ENCODE measurements around the gene ATP2B3. TPM values are rescaled to one million over a fixed set of nuclear protein-coding genes. Genes with fewer than 3 reads are reported as not detected.
A peak's percentile ranks its signal among the peaks of the same experiment; 100 is the strongest.

The ATP2B3 gene
- polyA plus RNA-seq, 1 donor from 2014 or later, result 5.3 TPM

DNA sequence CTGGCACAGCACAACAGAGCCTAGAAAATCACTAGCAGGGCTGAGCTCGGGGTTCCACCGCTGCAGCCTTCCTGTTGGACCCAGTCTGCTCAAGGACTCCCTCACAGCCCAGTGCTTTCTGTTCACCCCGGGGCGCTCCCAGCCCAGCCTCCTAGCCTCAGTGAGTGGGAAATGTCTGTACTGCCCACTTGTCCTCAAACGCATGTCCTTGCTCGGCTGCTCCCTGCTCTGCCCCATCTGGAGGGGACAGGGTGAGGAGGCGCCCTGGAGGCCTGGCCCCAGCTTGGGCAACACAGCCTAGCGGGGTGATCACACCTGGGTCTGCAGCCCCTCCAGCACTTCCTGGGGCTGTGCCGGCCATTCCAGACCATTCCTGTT lies 93.4 kb downstream of the ATP2B3 start:
- Histone ChIP-seq H3K79me2 (replicated peaks; ENCODE audit: insufficient read depth, low read length) (no peaks in the 10 kb centered on the region), H3K27me3 (ENCODE audit: insufficient read depth, low read depth, low read length) (no peaks in the 10 kb centered on the region), H3K9me2 (ENCODE audit: insufficient read depth, low read length) (no peaks in the 10 kb centered on the region), H2AFZ (ENCODE audit: low read depth, low read length) (peak overlapping the region; percentile 21), H3K4me3 (ENCODE audit: low read length) (peak overlapping the region; percentile 68), H3K36me3 (ENCODE audit: insufficient read depth, low read length) (no peaks in the 10 kb centered on the region), H3K9me3 (ENCODE audit: low read length) (no peaks in the 10 kb centered on the region), H4K20me1 (ENCODE audit: insufficient read depth) (no peaks in the 10 kb centered on the region), H3K27ac (ENCODE audit: low read length) (peak overlapping the region; percentile 62), H3K9ac (ENCODE audit: low read length) (peak overlapping the region; percentile 65), H3K4me2 (ENCODE audit: low read length) (no peak overlapping the region), H3F3A (ENCODE audit: insufficient read depth, low read length, poor library complexity, severe bottlenecking) (no peaks in the 10 kb centered on the region)
- TF ChIP-seq POLR2AphosphoS5 (IDR thresholded peaks at IDR 0.05) (no peak), TAF1 (IDR thresholded peaks at IDR 0.05; ENCODE audit: low read depth) (no peak), EZH2 (IDR thresholded peaks at IDR 0.05; ENCODE audit: borderline replicate concordance, insufficient read depth, low read length, poor library complexity, severe bottlenecking) (no peak), RAD21 (conservative IDR thresholded peaks at IDR 0.05) (no peak)
- TF ChIP-seq, protein P1, sequence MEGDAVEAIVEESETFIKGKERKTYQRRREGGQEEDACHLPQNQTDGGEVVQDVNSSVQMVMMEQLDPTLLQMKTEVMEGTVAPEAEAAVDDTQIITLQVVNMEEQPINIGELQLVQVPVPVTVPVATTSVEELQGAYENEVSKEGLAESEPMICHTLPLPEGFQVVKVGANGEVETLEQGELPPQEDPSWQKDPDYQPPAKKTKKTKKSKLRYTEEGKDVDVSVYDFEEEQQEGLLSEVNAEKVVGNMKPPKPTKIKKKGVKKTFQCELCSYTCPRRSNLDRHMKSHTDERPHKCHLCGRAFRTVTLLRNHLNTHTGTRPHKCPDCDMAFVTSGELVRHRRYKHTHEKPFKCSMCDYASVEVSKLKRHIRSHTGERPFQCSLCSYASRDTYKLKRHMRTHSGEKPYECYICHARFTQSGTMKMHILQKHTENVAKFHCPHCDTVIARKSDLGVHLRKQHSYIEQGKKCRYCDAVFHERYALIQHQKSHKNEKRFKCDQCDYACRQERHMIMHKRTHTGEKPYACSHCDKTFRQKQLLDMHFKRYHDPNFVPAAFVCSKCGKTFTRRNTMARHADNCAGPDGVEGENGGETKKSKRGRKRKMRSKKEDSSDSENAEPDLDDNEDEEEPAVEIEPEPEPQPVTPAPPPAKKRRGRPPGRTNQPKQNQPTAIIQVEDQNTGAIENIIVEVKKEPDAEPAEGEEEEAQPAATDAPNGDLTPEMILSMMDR (IDR thresholded peaks at IDR 0.05; ENCODE audit: poor library complexity, severe bottlenecking), result no peak
- TF ChIP-seq, protein P2, sequence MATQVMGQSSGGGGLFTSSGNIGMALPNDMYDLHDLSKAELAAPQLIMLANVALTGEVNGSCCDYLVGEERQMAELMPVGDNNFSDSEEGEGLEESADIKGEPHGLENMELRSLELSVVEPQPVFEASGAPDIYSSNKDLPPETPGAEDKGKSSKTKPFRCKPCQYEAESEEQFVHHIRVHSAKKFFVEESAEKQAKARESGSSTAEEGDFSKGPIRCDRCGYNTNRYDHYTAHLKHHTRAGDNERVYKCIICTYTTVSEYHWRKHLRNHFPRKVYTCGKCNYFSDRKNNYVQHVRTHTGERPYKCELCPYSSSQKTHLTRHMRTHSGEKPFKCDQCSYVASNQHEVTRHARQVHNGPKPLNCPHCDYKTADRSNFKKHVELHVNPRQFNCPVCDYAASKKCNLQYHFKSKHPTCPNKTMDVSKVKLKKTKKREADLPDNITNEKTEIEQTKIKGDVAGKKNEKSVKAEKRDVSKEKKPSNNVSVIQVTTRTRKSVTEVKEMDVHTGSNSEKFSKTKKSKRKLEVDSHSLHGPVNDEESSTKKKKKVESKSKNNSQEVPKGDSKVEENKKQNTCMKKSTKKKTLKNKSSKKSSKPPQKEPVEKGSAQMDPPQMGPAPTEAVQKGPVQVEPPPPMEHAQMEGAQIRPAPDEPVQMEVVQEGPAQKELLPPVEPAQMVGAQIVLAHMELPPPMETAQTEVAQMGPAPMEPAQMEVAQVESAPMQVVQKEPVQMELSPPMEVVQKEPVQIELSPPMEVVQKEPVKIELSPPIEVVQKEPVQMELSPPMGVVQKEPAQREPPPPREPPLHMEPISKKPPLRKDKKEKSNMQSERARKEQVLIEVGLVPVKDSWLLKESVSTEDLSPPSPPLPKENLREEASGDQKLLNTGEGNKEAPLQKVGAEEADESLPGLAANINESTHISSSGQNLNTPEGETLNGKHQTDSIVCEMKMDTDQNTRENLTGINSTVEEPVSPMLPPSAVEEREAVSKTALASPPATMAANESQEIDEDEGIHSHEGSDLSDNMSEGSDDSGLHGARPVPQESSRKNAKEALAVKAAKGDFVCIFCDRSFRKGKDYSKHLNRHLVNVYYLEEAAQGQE (IDR thresholded peaks at IDR 0.05; ENCODE audit: borderline replicate concordance), result no peak

DNA sequence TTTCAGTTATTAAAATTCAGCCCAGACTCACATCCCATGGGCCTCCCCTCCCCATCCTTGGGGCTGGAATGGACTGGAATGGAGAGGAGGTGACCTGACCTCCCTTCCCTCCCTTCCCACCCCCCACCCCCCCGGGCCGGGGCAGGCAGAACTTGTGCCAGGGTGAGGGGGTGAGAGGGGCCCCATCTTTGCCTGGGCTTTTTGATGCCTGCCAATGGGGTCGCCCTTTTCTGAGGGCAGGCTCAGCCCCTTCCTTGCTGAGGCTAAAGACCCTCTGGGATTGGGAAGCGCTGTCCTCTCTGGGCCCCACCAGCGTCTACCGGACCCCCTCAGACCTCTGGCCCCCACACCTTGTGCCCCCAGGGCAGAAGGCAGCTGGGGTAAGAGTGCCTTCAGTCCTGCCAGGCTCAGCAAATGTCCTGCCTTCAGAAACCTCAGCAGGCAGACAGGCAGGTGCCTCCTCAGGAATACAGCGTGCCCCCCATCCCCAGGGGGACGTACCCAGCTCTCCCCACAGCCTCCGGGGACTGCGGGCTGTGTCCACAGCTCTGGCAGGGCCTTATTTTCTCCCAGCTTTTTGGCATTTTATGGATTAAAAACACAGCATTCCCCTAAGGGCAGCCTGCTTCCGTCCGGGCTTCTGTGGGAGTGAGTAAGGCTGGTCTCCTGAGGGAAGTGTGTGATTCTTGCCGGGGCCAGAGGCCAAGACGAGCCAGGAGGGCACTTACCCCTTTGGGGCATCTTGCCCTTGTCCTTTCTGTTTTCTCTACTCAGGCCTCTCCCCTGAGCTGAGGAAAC lies 94.1 kb downstream of the ATP2B3 start:
- no peak overlapping the region for H3K4me3 ChIP-seq (ENCODE audit: low read length)
- no peaks in the 10 kb centered on the region for H4K20me1 ChIP-seq (ENCODE audit: insufficient read depth)
- H3K4me2 ChIP-seq (ENCODE audit: low read length), result no peak overlapping the region
- no peaks in the 10 kb centered on the region for H3K9me3 ChIP-seq (ENCODE audit: low read length)
- H3K27me3 ChIP-seq (ENCODE audit: insufficient read depth, low read depth, low read length), result no peaks in the 10 kb centered on the region
- H3K9ac ChIP-seq (ENCODE audit: low read length), result no peak overlapping the region
- H3K79me2 ChIP-seq (replicated peaks; ENCODE audit: insufficient read depth, low read length), result no peaks in the 10 kb centered on the region
- H2AFZ ChIP-seq (ENCODE audit: low read depth, low read length), result no peak overlapping the region
- H3K27ac ChIP-seq (ENCODE audit: low read length), result no peak overlapping the region
- no peak for TF ChIP-seq EZH2 (IDR thresholded peaks at IDR 0.05; ENCODE audit: borderline replicate concordance, insufficient read depth, low read length, poor library complexity, severe bottlenecking)
- no peak for TF ChIP-seq SMC3 (conservative IDR thresholded peaks at IDR 0.05; ENCODE audit: poor library complexity)
- TF ChIP-seq EP300 (conservative IDR thresholded peaks at IDR 0.05; ENCODE audit: poor library complexity, severe bottlenecking), result no peak
- no peak for TF ChIP-seq RAD21 (conservative IDR thresholded peaks at IDR 0.05)
- TF ChIP-seq, protein P2 (IDR thresholded peaks at IDR 0.05; ENCODE audit: borderline replicate concordance), result no peak
- TF ChIP-seq MXI1 (conservative IDR thresholded peaks at IDR 0.05; ENCODE audit: poor library complexity, severe bottlenecking), result no peak
- TF ChIP-seq POLR2AphosphoS5 (IDR thresholded peaks at IDR 0.05), result no peak
- TF ChIP-seq, protein P1 (IDR thresholded peaks at IDR 0.05; ENCODE audit: poor library complexity, severe bottlenecking), result no peak
- TF ChIP-seq TAF1 (IDR thresholded peaks at IDR 0.05; ENCODE audit: low read depth), result no peak
- H3F3A ChIP-seq (ENCODE audit: insufficient read depth, low read length, poor library complexity, severe bottlenecking), result no peaks in the 10 kb centered on the region
- no peaks in the 10 kb centered on the region for H3K9me2 ChIP-seq (ENCODE audit: insufficient read depth, low read length)
- H3K36me3 ChIP-seq (ENCODE audit: insufficient read depth, low read length), result no peaks in the 10 kb centered on the region

Measured in neural cell (in vitro differentiated cells).